Kidney (tissue), 14 donors: Measurements from ENCODE around the gene PPM1L. TPM values are rescaled to one million over a fixed set of nuclear protein-coding genes. Genes with fewer than 3 reads are reported as not detected.
A peak's percentile ranks its signal among the peaks of the same experiment; 100 is the strongest.

Experiments used
- DNase-seq, 5 donors: peaks; one replicate each; pipeline ENCODE4 v3.0.0-alpha.2; 2013 to 2020
- FAIRE-seq: peaks from 2 replicates; lab custom pipeline; 2012; peaks lifted over from hg19 to GRCh38; lab: Jason Lieb, UNC
- H3K27ac ChIP-seq, 2 donors: one replicate each; pipeline ENCODE4 v1.7.0; 2013; ENCODE audit warnings: low read depth in 2 of 2, low read length in 2 of 2, inconsistent platforms in 1 of 2
- H3K27me3 ChIP-seq: one replicate; pipeline ENCODE4 v1.7.1; 2013; ENCODE audit warnings: low read length, inconsistent platforms; ENCODE audit not compliant: control insufficient read depth, insufficient read depth
- H3K36me3 ChIP-seq, 3 donors: one replicate each; pipeline versions ENCODE4 v1.7.0 to v1.7.1; 2013; ENCODE audit warnings: low read length in 3 of 3, control low read depth in 1 of 3, inconsistent platforms in 1 of 3; ENCODE audit not compliant: insufficient read depth in 3 of 3, control insufficient read depth in 2 of 3
- H3K4me1 ChIP-seq, 3 donors: one replicate each; pipeline versions ENCODE4 v1.7.0 to v1.7.1; 2013; ENCODE audit warnings: low read length in 3 of 3, inconsistent platforms in 1 of 3, low read depth in 1 of 3; ENCODE audit not compliant: control insufficient read depth in 2 of 3, insufficient read depth in 2 of 3
- H3K4me3 ChIP-seq, 3 donors: one replicate each; pipeline versions ENCODE4 v1.7.0 to v1.8.1; 2013; ENCODE audit warnings: low read length in 3 of 3, control low read depth in 1 of 3, inconsistent platforms in 1 of 3
- H3K9ac ChIP-seq, 3 donors: one replicate each; pipeline versions ENCODE4 v1.7.0 to v1.7.1; 2013; ENCODE audit warnings: low read length in 3 of 3, control low read depth in 1 of 3, inconsistent platforms in 1 of 3
- H3K9me3 ChIP-seq, 3 donors: one replicate each; pipeline versions ENCODE4 v1.7.0 to v1.7.1; 2013; ENCODE audit warnings: low read length in 3 of 3, control low read depth in 1 of 3, inconsistent platforms in 1 of 3; ENCODE audit not compliant: control insufficient read depth in 2 of 3, insufficient read depth in 1 of 3
- CTCF ChIP-seq: IDR thresholded peaks from 3 replicates; pipeline ENCODE4 v1.5.1; 2012; ENCODE audit warnings: mild to moderate bottlenecking, moderate library complexity, borderline replicate concordance; ENCODE audit not compliant: insufficient read depth; ENCODE audit errors: extremely low read depth
- intact Hi-C: fragments of 100-400 bp; cut with DNase I; formaldehyde crosslinking; loops from one replicate; pipeline ENCODE4 v1.11.1; 2022
- polyA plus RNA-seq: library from polyadenylated mRNA; stranded (reverse); fragments of 350-450 nt; fragmentation: Illumina TruSeq; extraction: RNeasy Lipid Tissue Mini Kit (QIAGEN cat#74804); gene quantifications from one replicate; pipeline ENCODE4 v1.2.3, GENCODE V29; 2014; ENCODE audit warnings: low read depth, low replicate concordance; ENCODE audit not compliant: insufficient read depth
- total RNA-seq: library from RNA; stranded (reverse); fragmentation: NEBNext Ultra II Directional; extraction: Animal tissue kit (Norgen Biotek cat#: 25700); gene quantifications from one replicate; pipeline ENCODE4 v1.2.1, GENCODE V29; 2021
- donor health status: control.
- donor health status: control.
- donor health status: control.
- donor health status: control.
- donor health status: control.
- donor health status: DM: yes; HTN: yes; CAD: no.
- donor health status: Normal renal cell carcinoma (clear cell type).

Gene PPM1L
- total and polyA plus RNA-seq, 2 donors from 2014 or later: 2.8 to 13.8 TPM

GRCh38 chr3:160758929-160759577 lies 3.0 kb downstream of the PPM1L start:
- intact Hi-C loops: no loop called here
- Histone ChIP-seq H3K9ac (no peak overlapping the region), H3K9me3 (no peaks in the 10 kb centered on the region), H3K4me1 (peaks cover 0 to 6% (median 4%) of the 10 kb centered on the region in 3 donors), H3K27ac (no peak overlapping the region), H3K4me3 (peak overlapping the region in 1 of 3 donors; percentile 10), H3K27me3 (no peaks in the 10 kb centered on the region), H3K36me3 (no peaks in the 10 kb centered on the region)
- FAIRE-seq (no peak), DNase-seq (no peak)
- TF ChIP-seq CTCF: peak; percentile 0

GRCh38 chr3:160763073-160763472 lies 7.0 kb downstream of the PPM1L start:
- no peak for FAIRE-seq

DNA sequence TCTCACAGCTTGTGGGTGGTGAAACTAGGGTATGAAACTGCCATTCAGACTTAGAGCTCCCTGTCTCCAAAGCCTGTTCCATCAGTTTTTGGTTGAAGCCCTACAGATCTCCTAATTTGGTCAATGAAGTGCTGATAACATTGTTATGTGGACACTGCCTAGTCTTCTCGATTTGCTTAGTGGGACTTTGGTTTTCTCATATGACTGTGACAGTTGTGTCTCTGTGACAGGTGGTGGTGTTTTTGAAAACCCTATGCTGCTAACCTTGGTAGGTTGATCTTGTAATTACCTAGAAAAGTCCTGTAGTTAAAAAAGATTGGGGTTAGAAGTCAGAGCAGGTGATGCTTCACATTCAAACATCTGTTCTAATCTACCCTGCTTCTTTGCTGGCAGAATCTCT lies 9.2 kb downstream of the PPM1L start:
- Histone ChIP-seq H3K27me3 (no peaks in the 10 kb centered on the region), H3K4me3 (no peak overlapping the region), H3K27ac (no peak overlapping the region), H3K9ac (no peak overlapping the region), H3K4me1 (no peaks in the 10 kb centered on the region), H3K36me3 (no peaks in the 10 kb centered on the region), H3K9me3 (no peaks in the 10 kb centered on the region)
- FAIRE-seq (no peak), DNase-seq (no peak)
- no peak for TF ChIP-seq CTCF
- intact Hi-C loops: no loop called here

More at GRCh38 chr3:160763073-160763472, 7.0 kb downstream of the PPM1L start:
- H3K9ac ChIP-seq: no peak overlapping the region
- no peaks in the 10 kb centered on the region for H3K36me3 ChIP-seq
- DNase-seq: no peak
- no peak for TF ChIP-seq CTCF
- intact Hi-C loops: no loop called here
- H3K27me3 ChIP-seq: no peaks in the 10 kb centered on the region
- H3K4me1 ChIP-seq: peaks cover 0 to 4% (median 0%) of the 10 kb centered on the region in 3 donors
- no peak overlapping the region for H3K27ac ChIP-seq
- H3K9me3 ChIP-seq: no peaks in the 10 kb centered on the region
- H3K4me3 ChIP-seq: no peak overlapping the region
